ENCODE results near the gene ADCY1.
"Not testable (repeated sequence)": the region's sequence is repeated elsewhere in the genome, so short reads cannot be mapped to it uniquely, and the experiment has no call there.

DNA sequence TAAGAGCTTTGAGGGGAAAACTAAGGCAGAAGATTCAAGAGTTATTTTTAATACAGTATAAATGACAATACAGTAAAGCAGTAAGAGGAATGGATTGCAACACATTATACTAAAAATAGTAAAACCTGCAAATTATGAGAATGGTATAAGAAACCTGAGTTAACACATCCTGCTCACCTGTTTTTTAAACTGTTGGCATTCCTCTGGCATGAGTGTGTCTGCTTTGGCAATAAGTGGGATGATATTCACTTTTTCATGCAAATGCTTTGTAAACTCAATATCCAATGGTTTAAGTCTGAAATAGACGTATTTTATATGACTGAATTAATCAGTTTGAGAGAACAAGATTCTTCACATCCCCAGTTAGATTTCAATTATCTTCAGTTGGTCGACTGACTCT lies 177.2 kb downstream of the ADCY1 start:
- not testable (repeated sequence) for TF ChIP-seq POLR2AphosphoS5, CTCF (IDR thresholded peaks at IDR 0.05)

Data from stomach (tissue), 4 donors.